Thyroid gland (tissue), 4 donors: ENCODE data around the gene KRT78. TPM values are rescaled to one million over a fixed set of nuclear protein-coding genes. Genes with fewer than 3 reads are reported as not detected.
A peak's percentile ranks its signal among the peaks of the same experiment; 100 is the strongest.

ENCODE experiments used
- DNase-seq, 2 donors: peaks; one replicate each; pipeline ENCODE4 v3.0.0-alpha.2; 2019
- H3K27ac ChIP-seq, 3 donors: fragments of 200-600 bp; sonication (generic); 1 replicate in 2 of 3; 2 replicates in 1 of 3; pipeline ENCODE4 v1.5.1; 2016 to 2019; ENCODE audit warnings: mild to moderate bottlenecking in 1 of 3, moderate library complexity in 1 of 3
- H3K27me3 ChIP-seq: fragments of 200-600 bp; sonication (generic); one replicate; pipeline ENCODE4 v1.5.1; 2019
- H3K36me3 ChIP-seq, 2 donors: fragments of 200-600 bp; sonication (generic); one replicate each; pipeline ENCODE4 v1.5.1; 2016 to 2019
- H3K4me1 ChIP-seq, 2 donors: fragments of 200-600 bp; sonication (generic); one replicate each; pipeline ENCODE4 v1.5.1; 2017 to 2019
- H3K4me3 ChIP-seq, 3 donors: fragments of 200-600 bp; sonication (generic); replicated peaks in 1 of 3; 1 replicate in 2 of 3; 2 replicates in 1 of 3; pipeline ENCODE4 v1.5.1; 2016; ENCODE audit warnings: mild to moderate bottlenecking in 1 of 3
- H3K9me3 ChIP-seq: fragments of 200-600 bp; sonication (generic); one replicate; pipeline ENCODE4 v1.5.1; 2017
- POLR2A ChIP-seq, 2 donors: fragments of 450-650 bp; IDR thresholded peaks; one replicate each; pipeline ENCODE4 v1.6.1; 2017; ENCODE audit warnings: antibody characterized with exemption in 2 of 2, mild to moderate bottlenecking in 2 of 2, moderate library complexity in 1 of 2
- WGBS, 2 donors: methylation state at CpG; one replicate each; pipeline ENCODE4 v1.1.5; 2017; 5-methylcytosine and 5-hydroxymethylcytosine counted together
- intact Hi-C: fragments of 100-400 bp; cut with DNase I; formaldehyde crosslinking; loops from one replicate; pipeline ENCODE4 v1.15.1; 2023
- total RNA-seq, 4 donors: library from RNA; depleted of rRNA; stranded (reverse); fragments of >200 nt; gene quantifications; one replicate each; pipeline ENCODE4 v1.2.3, GENCODE V29; 2016
- TF ChIP-seq, protein P1 (sequence below), 6 experiments: fragments of 200-600 bp in 3 of 6; fragments of 450-650 bp in 3 of 6; sonication (generic) in 3 of 6; IDR thresholded peaks; one replicate each; pipeline ENCODE4 v1.5.1; 2016 to 2019; ENCODE audit warnings: antibody characterized with exemption in 6 of 6, mild to moderate bottlenecking in 2 of 6, inconsistent platforms in 1 of 6, moderate library complexity in 1 of 6

KRT78 gene
- total RNA-seq, 4 donors from 2014 or later = 0.40 TPM; not detected in 3

- Histone ChIP-seq H3K27me3 (no peaks in the 10 kb centered on the region), H3K4me1 (peaks cover 9 to 28% of the 10 kb centered on the region in 2 donors), H3K9me3 (no peaks in the 10 kb centered on the region), H3K36me3 (no peaks in the 10 kb centered on the region), H3K4me3 (no peak overlapping the region), H3K27ac (no peak overlapping the region)
- 32 to 36% methylated on average over 19 to 43 of the region's 50 CpGs for WGBS, 2 donors
- DNase-seq = peak; percentile 57 to 69
- TF ChIP-seq, protein P1, sequence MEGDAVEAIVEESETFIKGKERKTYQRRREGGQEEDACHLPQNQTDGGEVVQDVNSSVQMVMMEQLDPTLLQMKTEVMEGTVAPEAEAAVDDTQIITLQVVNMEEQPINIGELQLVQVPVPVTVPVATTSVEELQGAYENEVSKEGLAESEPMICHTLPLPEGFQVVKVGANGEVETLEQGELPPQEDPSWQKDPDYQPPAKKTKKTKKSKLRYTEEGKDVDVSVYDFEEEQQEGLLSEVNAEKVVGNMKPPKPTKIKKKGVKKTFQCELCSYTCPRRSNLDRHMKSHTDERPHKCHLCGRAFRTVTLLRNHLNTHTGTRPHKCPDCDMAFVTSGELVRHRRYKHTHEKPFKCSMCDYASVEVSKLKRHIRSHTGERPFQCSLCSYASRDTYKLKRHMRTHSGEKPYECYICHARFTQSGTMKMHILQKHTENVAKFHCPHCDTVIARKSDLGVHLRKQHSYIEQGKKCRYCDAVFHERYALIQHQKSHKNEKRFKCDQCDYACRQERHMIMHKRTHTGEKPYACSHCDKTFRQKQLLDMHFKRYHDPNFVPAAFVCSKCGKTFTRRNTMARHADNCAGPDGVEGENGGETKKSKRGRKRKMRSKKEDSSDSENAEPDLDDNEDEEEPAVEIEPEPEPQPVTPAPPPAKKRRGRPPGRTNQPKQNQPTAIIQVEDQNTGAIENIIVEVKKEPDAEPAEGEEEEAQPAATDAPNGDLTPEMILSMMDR (IDR thresholded peaks at IDR 0.05) = no peak
- no peak for TF ChIP-seq POLR2A (IDR thresholded peaks at IDR 0.05)
- intact Hi-C loops = no loop called here
Measured at GRCh38 chr12:52789637-52790426, 59.0 kb downstream of the KRT78 start.

DNA sequence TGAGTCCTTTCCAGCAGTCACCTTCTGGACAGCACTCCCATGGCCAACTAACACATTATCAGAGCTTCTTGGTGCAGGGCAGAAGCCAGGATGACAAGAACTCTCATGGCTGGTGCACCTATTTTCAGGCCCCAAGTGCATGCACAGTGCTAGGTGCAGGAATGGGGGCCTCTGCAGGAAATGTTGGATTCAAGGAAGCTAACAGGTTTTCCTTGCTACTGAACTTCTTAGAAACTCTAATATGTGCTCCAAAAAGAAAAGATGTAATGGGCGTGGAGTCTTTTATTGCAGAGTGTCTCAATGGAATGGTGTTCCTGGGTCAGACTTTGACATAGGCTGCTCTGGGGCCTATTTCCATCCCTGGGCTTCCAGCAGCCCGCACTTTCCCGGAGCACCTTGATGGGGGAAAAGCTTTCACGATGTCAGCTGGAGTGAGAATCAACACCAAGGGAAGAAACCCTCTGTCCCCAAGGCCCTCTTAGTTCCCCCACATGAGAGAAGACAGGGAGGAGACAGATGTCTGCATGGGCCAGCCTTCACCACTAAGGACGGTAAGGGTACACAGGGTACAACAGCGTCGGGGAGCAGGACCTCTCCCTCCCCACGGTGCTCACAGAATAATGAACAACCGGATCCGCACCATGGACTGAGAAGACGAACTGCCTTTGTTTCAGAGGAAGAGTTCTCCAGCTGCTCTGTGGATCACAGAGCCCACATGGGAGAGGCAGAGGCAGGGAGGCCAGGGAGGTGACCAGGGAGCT, 59.7 kb downstream of the KRT78 start:
- intact Hi-C loops = no loop called here
- H3K27me3 ChIP-seq = no peaks in the 10 kb centered on the region
- no peak for TF ChIP-seq POLR2A (IDR thresholded peaks at IDR 0.05)
- TF ChIP-seq, protein P1 (IDR thresholded peaks at IDR 0.05) = no peak
- peaks cover 9 to 28% of the 10 kb centered on the region in 2 donors for H3K4me1 ChIP-seq
- H3K36me3 ChIP-seq = no peaks in the 10 kb centered on the region
- H3K27ac ChIP-seq = no peak overlapping the region
- DNase-seq = no peak
- H3K4me3 ChIP-seq = no peak overlapping the region
- H3K9me3 ChIP-seq = no peaks in the 10 kb centered on the region
- 93 to 94% methylated on average over 11 of the region's 11 CpGs for WGBS, 2 donors

- no peak overlapping the region for H3K4me3 ChIP-seq
- intact Hi-C loops = no loop called here
- no peaks in the 10 kb centered on the region for H3K27me3 ChIP-seq
- no peaks in the 10 kb centered on the region for H3K9me3 ChIP-seq
- H3K4me1 ChIP-seq = peaks cover 9 to 28% of the 10 kb centered on the region in 2 donors
- DNase-seq = no peak
- TF ChIP-seq, protein P1 (IDR thresholded peaks at IDR 0.05) = no peak
- no peak for TF ChIP-seq POLR2A (IDR thresholded peaks at IDR 0.05)
- WGBS, 2 donors = 80 to 95% methylated on average over 6 of the region's 6 CpGs
- H3K27ac ChIP-seq = no peak overlapping the region
- no peaks in the 10 kb centered on the region for H3K36me3 ChIP-seq
Measured at GRCh38 chr12:52788192-52788875, 60.5 kb downstream of the KRT78 start.

Other genes with a start within 250 kb of the KRT78 start
- not detected for gene KRT72, start 247.5 kb downstream of the KRT78 start, total RNA-seq
- gene KRT73, start 230.4 kb downstream of the KRT78 start, total RNA-seq = not detected
- 1 to 10 TPM in 1 of 4 donors, not detected in 3; 1.3 TPM for gene KRT2, start 196.8 kb downstream of the KRT78 start, total RNA-seq
- 1 to 10 TPM in 1 of 4 donors, not detected in 3; 2.8 TPM for gene KRT1, start 168.6 kb downstream of the KRT78 start, total RNA-seq
- not detected for gene KRT77, start 145.5 kb downstream of the KRT78 start, total RNA-seq
- gene KRT76, start 71.6 kb downstream of the KRT78 start, total RNA-seq = not detected
- not detected for gene KRT3, start 52.9 kb downstream of the KRT78 start, total RNA-seq
- gene KRT4, start 34.9 kb downstream of the KRT78 start, total RNA-seq = under 1 TPM in 1 of 4 donors, not detected in 3; 0.29 TPM
- gene KRT79, start 14.7 kb downstream of the KRT78 start, total RNA-seq = not detected
- 1,000 to 10,000 TPM in 1 of 4 donors, 100 to 1,000 TPM in 3; 364 to 1,037 (median 698) TPM for gene KRT8, start 56.1 kb upstream of the KRT78 start, total RNA-seq
- gene KRT18, start 100.1 kb upstream of the KRT78 start, total RNA-seq = 100 to 1,000 TPM; 389 to 648 (median 540) TPM
- gene EIF4B, start 157.5 kb upstream of the KRT78 start, total RNA-seq = 100 to 1,000 TPM; 428 to 704 (median 567) TPM
- 100 to 1,000 TPM in 3 of 4 donors, 10 to 100 TPM in 1; 86.7 to 179 (median 114) TPM for gene TNS2, start 201.1 kb upstream of the KRT78 start, total RNA-seq
- gene SPRYD3, start 230.4 kb upstream of the KRT78 start, total RNA-seq = 10 to 100 TPM; 37.8 to 82.7 (median 58.9) TPM
- gene IGFBP6, start 248.7 kb upstream of the KRT78 start, total RNA-seq = 100 to 1,000 TPM in 3 of 4 donors, 10 to 100 TPM in 1; 76.6 to 363 (median 186) TPM